Central memory CD8-positive, alpha-beta T cell (primary cell): ENCODE measurements around the gene OSBPL6.

Experiments
- ATAC-seq: fragments of 150-1000 bp; cut with Tn5 transposase; replicated peaks from 2 replicates; pipeline ENCODE4 v1.10.0; 2022; ENCODE audit warnings: mild to moderate bottlenecking, moderate FRiP score, moderate number of reproducible peaks; ENCODE audit not compliant: poor library complexity, severe bottlenecking; ENCODE audit errors: extremely low read depth
- DNase-seq, 2 donors: peaks; one replicate each; pipeline ENCODE4 v3.0.0; 2021; ENCODE audit warnings: low spot score in 2 of 2
- H3K27ac Mint-ChIP-seq: one replicate; pipeline ENCODE4 v1.8.0; 2022; ENCODE audit warnings: low read depth, mild to moderate bottlenecking, moderate library complexity, mixed read lengths
- H3K27me3 Mint-ChIP-seq: one replicate; pipeline ENCODE4 v1.8.0; 2022; ENCODE audit warnings: mixed read lengths
- H3K36me3 Mint-ChIP-seq: one replicate; pipeline ENCODE4 v1.8.0; 2022; ENCODE audit warnings: mild to moderate bottlenecking, moderate library complexity, mixed read lengths; ENCODE audit not compliant: insufficient read depth
- H3K4me1 Mint-ChIP-seq: one replicate; pipeline ENCODE4 v1.8.0; 2022; ENCODE audit warnings: mixed read lengths
- H3K4me3 Mint-ChIP-seq: one replicate; pipeline ENCODE4 v1.8.0; 2022; ENCODE audit warnings: mild to moderate bottlenecking, moderate library complexity, mixed read lengths
- H3K9me3 Mint-ChIP-seq: one replicate; pipeline ENCODE4 v1.8.0; 2022; ENCODE audit warnings: mixed read lengths

Gene OSBPL6

GRCh38 chr2:178250429-178250828, 56.1 kb downstream of the OSBPL6 start:
- Mint-ChIP-seq H3K9me3 (no peaks in the 10 kb centered on the region), H3K4me1 (no peaks in the 10 kb centered on the region), H3K36me3 (no peaks in the 10 kb centered on the region), H3K27ac (no peak overlapping the region), H3K27me3 (peaks cover 23% of the 10 kb centered on the region), H3K4me3 (no peak overlapping the region)
- DNase-seq (no peak), ATAC-seq (no peak)

- DNase-seq (no peak), ATAC-seq (no peak)
- Mint-ChIP-seq H3K36me3 (no peaks in the 10 kb centered on the region), H3K4me3 (no peak overlapping the region), H3K9me3 (no peaks in the 10 kb centered on the region), H3K27me3 (peaks cover 21% of the 10 kb centered on the region), H3K4me1 (no peaks in the 10 kb centered on the region), H3K27ac (no peak overlapping the region)
These were observed 57.0 kb downstream of the OSBPL6 start for GRCh38 chr2:178251151-178251955.

DNA sequence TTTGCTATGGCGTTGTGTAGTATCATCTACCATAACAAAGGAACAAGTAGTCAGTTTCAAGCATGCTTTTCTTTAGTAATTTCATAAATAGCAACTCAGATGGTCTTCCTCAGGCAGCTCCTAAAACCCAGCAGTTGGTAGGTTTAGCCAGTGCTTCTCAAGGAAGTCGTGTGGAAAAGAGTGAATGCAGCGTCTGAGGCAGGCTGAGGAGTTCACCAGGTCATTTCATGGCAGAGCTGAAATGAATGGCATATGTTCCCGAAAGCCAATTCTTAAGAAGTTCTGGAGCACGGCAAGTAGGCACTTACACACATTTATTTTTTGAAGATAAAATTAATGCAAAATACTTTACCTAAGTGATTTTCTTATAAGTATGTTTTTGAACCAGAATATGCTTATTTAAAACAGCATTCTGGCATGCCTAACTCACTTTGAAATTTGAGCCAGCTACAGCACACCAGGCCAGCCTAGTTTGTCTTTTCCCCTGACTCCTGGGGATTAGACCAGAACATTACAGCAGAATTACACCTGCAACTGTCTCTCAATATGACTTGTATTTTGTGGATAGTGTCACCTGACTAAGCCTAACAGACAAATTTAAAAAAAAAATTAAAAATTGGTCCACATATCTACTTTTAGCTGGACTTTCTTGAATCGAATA, 62.2 kb downstream of the OSBPL6 start:
- H3K36me3 Mint-ChIP-seq = no peaks in the 10 kb centered on the region
- no peaks in the 10 kb centered on the region for H3K9me3 Mint-ChIP-seq
- H3K4me3 Mint-ChIP-seq = no peak overlapping the region
- H3K27me3 Mint-ChIP-seq = peaks cover 32% of the 10 kb centered on the region
- ATAC-seq = no peak
- no peak for DNase-seq
- H3K27ac Mint-ChIP-seq = no peak overlapping the region
- no peaks in the 10 kb centered on the region for H3K4me1 Mint-ChIP-seq

GRCh38 chr2:178257127-178257526, 62.8 kb downstream of the OSBPL6 start:
- ATAC-seq (no peak), DNase-seq (no peak)
- Mint-ChIP-seq H3K27me3 (peaks cover 32% of the 10 kb centered on the region), H3K27ac (no peak overlapping the region), H3K9me3 (no peaks in the 10 kb centered on the region), H3K36me3 (no peaks in the 10 kb centered on the region), H3K4me1 (no peaks in the 10 kb centered on the region), H3K4me3 (no peak overlapping the region)

DNA sequence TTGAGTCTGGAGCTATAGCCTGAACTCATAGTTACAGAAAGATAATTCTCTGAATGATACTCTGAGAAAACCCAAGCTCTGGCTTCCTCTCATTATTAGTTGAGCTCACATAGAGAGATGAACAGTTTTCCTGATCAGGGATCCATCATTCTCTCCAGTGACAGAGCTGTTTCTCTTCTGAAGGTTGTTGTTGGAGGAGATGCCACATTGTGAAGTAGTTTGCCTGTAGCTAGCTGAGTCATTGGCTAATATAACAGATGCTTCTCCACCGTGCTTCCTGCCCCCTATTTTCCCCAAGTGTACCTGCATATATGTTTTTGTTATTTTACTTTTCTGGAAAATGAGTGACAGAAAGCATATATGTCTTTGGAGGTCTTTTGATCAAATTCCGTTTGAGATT, 64.6 kb downstream of the OSBPL6 start:
- Mint-ChIP-seq H3K4me3 (no peak overlapping the region), H3K27ac (no peak overlapping the region), H3K4me1 (no peaks in the 10 kb centered on the region), H3K9me3 (no peaks in the 10 kb centered on the region), H3K27me3 (peaks cover 32% of the 10 kb centered on the region), H3K36me3 (no peaks in the 10 kb centered on the region)
- DNase-seq (no peak), ATAC-seq (no peak)

- ATAC-seq = no peak
- Mint-ChIP-seq H3K36me3 (no peaks in the 10 kb centered on the region), H3K27me3 (peaks cover 11% of the 10 kb centered on the region), H3K27ac (no peak overlapping the region), H3K4me1 (no peaks in the 10 kb centered on the region), H3K9me3 (no peaks in the 10 kb centered on the region), H3K4me3 (no peak overlapping the region)
- DNase-seq = no peak
These were observed 69.0 kb downstream of the OSBPL6 start for GRCh38 chr2:178263159-178263860.

DNA sequence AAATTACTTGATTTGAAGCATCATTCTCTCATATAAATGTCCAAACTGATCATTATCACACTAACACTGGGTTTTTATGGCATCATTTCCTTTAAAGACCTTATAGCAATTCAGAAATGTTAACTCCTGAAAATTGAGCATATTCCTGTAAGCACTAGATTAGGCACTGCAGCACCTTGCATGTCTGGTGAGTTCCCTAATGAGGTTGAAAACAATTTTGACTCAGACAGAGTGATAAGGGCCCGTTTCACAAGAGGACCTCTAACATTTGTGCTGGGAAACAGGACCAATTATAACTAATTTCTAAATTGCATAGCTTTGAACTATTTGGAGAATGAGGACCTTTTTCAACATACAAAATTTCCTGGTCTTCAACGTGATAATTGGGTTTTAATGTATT, 69.9 kb downstream of the OSBPL6 start:
- Mint-ChIP-seq H3K4me3 (no peak overlapping the region), H3K27me3 (peaks cover 2% of the 10 kb centered on the region), H3K9me3 (no peaks in the 10 kb centered on the region), H3K36me3 (no peaks in the 10 kb centered on the region), H3K27ac (no peak overlapping the region), H3K4me1 (no peaks in the 10 kb centered on the region)
- ATAC-seq (no peak), DNase-seq (no peak)

DNA sequence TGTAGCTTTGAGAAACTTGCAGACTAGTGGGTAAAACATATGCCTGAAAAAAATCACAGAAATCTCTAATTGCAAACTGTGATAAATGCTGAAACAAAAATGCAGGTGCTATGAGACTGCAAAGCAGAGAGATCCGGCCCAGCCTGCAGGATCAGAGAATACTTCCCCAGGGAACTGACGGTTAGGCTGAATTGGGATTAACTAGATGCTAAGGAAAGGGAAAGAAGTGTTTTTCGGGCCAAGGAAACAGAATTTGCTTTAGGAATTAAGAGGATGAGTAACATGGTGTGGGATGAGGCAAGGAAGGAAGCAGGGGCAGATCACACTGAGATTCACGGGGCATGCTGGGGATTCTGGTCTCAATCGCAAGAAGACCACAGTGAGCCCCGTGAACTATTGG, 71.5 kb downstream of the OSBPL6 start:
- Mint-ChIP-seq H3K4me1 (no peaks in the 10 kb centered on the region), H3K27ac (no peak overlapping the region), H3K36me3 (no peaks in the 10 kb centered on the region), H3K4me3 (no peak overlapping the region), H3K27me3 (no peaks in the 10 kb centered on the region), H3K9me3 (no peaks in the 10 kb centered on the region)
- no peak for DNase-seq
- no peak for ATAC-seq

DNA sequence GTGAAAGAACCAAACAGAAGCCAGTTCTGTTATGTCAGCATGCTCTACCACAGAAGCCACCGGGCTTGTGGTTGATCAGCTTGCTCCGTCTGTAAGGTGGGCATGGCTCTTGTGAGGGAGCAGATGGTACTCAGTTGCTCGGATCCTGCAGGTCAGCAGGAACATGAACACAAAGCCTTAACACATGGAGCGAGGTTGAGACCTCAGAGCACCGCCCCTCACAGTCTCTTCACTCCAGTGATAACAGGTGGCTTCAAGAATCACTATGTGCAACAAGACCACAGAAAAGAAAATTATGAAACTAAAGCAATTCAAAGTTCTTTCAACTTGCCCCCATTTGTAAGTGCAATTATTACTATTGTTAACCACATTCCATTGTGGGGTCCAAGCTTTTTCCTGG, 72.1 kb downstream of the OSBPL6 start:
- no peak for DNase-seq
- H3K36me3 Mint-ChIP-seq = no peaks in the 10 kb centered on the region
- no peaks in the 10 kb centered on the region for H3K9me3 Mint-ChIP-seq
- no peaks in the 10 kb centered on the region for H3K4me1 Mint-ChIP-seq
- H3K27ac Mint-ChIP-seq = no peak overlapping the region
- H3K27me3 Mint-ChIP-seq = no peaks in the 10 kb centered on the region
- H3K4me3 Mint-ChIP-seq = no peak overlapping the region
- ATAC-seq = no peak

DNA sequence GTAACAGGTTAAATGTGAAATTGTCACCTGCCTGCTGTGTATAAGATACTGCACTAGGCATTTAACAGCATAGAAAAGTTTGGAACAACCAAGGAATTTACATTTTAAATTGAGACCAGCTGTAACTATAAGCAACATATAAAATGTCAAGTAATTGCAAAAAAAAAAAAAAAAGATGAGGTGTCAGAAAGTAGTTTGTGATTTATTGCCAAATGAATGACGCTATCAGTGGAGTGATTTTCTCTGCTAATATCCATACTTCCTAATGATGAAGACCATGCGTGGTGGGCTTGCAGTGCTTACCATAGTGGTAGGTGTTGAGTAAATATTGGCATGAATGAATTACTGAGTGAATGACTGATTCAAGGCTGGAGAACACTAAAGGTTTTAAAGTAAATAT, 73.3 kb downstream of the OSBPL6 start:
- H3K27me3 Mint-ChIP-seq = no peaks in the 10 kb centered on the region
- no peak overlapping the region for H3K4me3 Mint-ChIP-seq
- no peak for ATAC-seq
- DNase-seq = no peak
- H3K9me3 Mint-ChIP-seq = no peaks in the 10 kb centered on the region
- H3K36me3 Mint-ChIP-seq = no peaks in the 10 kb centered on the region
- no peaks in the 10 kb centered on the region for H3K4me1 Mint-ChIP-seq
- H3K27ac Mint-ChIP-seq = no peak overlapping the region

DNA sequence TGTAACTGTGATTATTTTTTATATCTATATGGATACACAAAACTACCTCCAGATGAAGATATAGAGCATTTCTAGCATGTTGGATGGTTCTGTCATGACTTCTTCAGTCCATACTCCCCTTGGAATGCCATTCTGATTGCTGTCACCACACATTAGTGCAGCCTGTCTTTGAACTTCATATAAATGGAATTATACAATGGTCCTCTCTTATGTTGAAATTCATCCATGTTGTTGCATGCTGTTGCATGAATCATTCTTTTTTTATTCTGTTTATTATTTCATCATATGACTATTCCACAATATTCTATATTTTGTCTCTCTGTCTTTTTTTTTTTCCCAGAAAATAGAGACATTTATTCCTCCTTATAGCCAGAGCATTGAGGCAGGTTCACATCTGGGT, 74.1 kb downstream of the OSBPL6 start:
- Mint-ChIP-seq H3K9me3 (no peaks in the 10 kb centered on the region), H3K4me3 (no peak overlapping the region), H3K36me3 (no peaks in the 10 kb centered on the region), H3K27me3 (no peaks in the 10 kb centered on the region), H3K27ac (no peak overlapping the region), H3K4me1 (no peaks in the 10 kb centered on the region)
- no peak for ATAC-seq
- no peak for DNase-seq

GRCh38 chr2:178269438-178270224, 75.3 kb downstream of the OSBPL6 start:
- H3K27ac Mint-ChIP-seq = no peak overlapping the region
- no peaks in the 10 kb centered on the region for H3K9me3 Mint-ChIP-seq
- H3K4me3 Mint-ChIP-seq = no peak overlapping the region
- H3K4me1 Mint-ChIP-seq = no peaks in the 10 kb centered on the region
- H3K27me3 Mint-ChIP-seq = peaks cover 2% of the 10 kb centered on the region
- no peaks in the 10 kb centered on the region for H3K36me3 Mint-ChIP-seq
- no peak for DNase-seq
- ATAC-seq = no peak
